ENCODE results near the gene E2F1. TPM values are rescaled to one million over a fixed set of nuclear protein-coding genes. Genes with fewer than 3 reads are reported as not detected.

E2F1 gene
- total RNA-seq, 1 experiment from 2014 or later: 62.1 TPM

DNA sequence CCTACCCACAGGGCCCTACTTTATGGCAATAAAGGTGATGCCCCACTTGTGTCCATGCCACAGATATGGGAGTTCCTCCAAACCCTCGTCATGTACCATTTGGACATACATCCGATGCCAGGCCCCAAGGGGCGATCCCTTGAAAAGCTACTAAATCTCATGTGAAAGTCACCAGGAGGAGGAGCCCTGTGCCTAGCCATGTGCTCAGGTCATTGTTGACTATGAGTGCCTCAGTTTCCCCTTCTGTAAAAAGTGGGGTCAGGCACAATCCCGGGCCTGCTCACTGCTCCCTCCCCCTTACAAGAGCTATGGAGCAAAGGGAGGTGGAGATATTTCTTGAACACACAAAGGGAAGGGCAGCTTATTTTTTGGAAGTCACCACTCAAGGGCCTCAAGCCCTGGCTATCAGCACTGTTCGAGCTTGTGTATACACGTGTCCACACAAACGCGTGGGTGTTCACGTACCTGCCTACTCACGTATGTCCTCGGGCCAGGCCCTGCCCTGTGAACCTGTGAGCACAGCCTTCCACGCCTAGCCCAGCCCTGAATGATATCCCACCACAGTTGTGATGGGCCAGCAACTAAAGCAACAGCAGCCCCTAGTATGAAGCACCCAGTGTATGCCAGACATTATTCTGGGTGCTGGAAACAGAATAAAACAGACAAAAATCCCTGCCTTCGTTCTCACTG lies 17.6 kb downstream of the E2F1 start:
- peaks cover 78% of the 10 kb centered on the region for H3K36me3 ChIP-seq
- no peak overlapping the region for H3K27ac ChIP-seq
- no peaks in the 10 kb centered on the region; the same call in 1 of the 2 replicates for H3K9me3 ChIP-seq (replicated peaks)
- H3K4me3 ChIP-seq: no peak overlapping the region
- H3K27me3 ChIP-seq (replicated peaks): no peaks in the 10 kb centered on the region
- peaks cover 23% of the 10 kb centered on the region for H3K4me1 ChIP-seq (replicated peaks)
- no peak for DNase-seq (ENCODE audit: low read depth in 1 of 2, low spot score in 2 of 2)

DNA sequence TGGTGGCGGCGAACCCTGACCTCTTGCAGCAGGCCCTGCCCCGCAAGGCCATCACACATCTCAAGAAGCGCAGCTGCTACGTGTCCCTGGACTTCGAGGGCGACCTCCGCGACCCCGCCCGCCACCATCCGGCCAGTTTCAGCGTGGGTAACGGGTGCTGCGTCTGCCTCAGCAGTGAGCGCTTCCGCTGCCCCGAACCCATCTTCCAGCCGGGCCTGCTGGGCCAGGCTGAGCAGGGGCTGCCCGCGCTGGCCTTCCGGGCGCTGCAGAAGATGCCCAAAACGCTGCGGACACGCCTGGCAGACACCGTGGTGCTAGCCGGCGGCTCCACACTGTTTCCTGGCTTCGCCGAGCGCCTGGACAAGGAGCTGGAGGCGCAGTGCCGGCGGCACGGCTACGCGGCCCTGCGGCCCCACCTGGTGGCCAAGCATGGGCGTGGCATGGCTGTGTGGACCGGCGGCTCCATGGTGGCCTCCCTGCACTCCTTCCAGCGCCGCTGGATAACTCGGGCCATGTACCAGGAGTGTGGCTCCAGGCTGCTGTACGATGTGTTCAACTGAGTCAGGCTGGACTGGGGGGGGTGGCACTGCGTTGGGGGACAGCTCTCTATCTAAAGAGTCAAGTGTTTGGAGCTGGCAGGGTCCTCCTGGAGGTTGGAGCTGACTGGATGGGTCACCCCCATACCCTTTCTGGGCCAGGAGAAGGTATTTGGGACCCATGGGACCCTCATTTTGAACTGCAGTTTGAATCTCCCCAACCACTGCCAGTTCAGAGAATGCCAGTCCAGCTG lies 18.3 kb downstream of the E2F1 start:
- DNase-seq (ENCODE audit: low read depth in 1 of 2, low spot score in 2 of 2): no peak
- no peaks in the 10 kb centered on the region for H3K9me3 ChIP-seq (replicated peaks)
- peaks cover 22% of the 10 kb centered on the region for H3K4me1 ChIP-seq (replicated peaks)
- no peaks in the 10 kb centered on the region for H3K27me3 ChIP-seq (replicated peaks)
- peaks cover 76% of the 10 kb centered on the region for H3K36me3 ChIP-seq
- no peak overlapping the region for H3K27ac ChIP-seq
- no peak overlapping the region for H3K4me3 ChIP-seq

DNA sequence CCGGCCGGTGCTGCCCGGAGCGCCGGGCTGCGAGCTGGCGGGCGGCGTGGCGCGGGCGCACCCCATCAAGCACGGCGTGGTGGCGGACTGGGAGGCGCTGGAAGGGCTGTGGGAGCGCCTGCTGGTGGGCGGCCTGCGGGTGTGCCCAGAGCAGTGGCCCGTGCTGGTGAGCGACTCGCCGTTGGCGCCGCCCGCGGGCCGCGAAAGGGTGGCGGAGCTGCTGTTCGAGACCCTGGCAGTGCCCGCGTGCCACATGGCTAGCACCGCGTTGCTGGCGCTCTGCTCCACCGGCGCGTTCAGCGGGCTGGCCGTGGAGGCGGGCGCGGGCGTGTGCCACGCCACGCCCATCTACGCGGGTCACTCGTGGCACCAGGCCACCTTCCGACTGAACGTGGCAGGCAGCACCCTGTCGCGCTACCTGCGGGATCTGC lies 18.9 kb downstream of the E2F1 start:
- H3K27me3 ChIP-seq (replicated peaks): no peaks in the 10 kb centered on the region
- peaks cover 22% of the 10 kb centered on the region for H3K4me1 ChIP-seq (replicated peaks)
- no peak overlapping the region for H3K4me3 ChIP-seq
- DNase-seq (ENCODE audit: low read depth in 1 of 2, low spot score in 2 of 2): no peak
- no peak overlapping the region for H3K27ac ChIP-seq
- no peaks in the 10 kb centered on the region for H3K9me3 ChIP-seq (replicated peaks)
- H3K36me3 ChIP-seq: peaks cover 71% of the 10 kb centered on the region

DNA sequence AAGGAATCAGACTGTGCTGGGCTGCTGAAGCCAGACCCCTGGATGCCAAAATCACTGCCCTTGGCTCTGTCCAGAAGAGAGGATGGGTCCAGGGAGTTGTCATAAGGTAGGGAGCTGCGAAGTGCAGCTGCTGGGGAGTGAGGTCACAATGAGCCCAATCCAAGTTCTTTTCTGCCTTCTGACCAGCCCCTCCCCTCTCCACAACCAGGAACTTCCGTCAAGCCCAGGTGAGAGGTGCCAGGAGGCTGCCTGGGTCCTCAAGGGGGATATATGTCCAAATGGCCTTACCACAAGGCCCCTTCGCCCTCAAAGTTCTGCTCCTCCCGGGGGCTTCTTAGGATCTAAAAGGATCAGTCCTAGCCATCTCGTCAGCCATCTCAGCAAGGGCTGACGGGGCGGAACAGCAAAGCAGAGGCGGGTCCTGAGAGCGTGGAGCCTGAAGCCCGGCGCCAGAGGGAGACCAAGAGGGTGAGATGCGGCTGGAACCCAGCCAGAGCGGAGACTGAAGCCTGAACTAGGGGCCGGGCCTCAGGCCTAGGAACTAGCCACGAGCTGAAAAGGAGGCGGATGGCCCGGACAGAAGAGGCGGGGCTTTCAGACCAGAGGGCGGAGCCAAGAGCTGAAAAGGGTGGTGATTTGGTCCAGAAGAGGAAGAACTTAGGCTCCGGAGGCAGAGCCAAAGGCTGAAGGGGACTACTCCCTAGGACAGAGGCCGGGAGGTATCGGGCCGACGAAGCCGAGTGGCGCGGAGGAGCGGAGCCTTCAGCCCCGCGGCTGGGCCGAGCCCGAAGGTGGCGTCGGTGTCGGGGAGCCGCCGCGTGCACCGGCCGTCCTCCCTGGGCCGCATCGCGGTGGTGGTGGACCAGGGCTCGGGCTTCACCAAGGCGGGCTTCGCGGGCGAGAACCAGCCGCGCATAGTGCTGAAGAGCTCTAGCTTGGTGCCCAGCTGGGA lies 19.6 kb downstream of the E2F1 start, which contains the start of gene ACTL10:
ACTL10 (plus strand) TSS at position 651 of the 952 bp plus-strand sequence. CDS start 555 bp downstream, outside the sequence.
- peaks cover 68% of the 10 kb centered on the region for H3K36me3 ChIP-seq
- no peaks in the 10 kb centered on the region for H3K9me3 ChIP-seq (replicated peaks)
- no peaks in the 10 kb centered on the region for H3K27me3 ChIP-seq (replicated peaks)
- peaks cover 22% of the 10 kb centered on the region for H3K4me1 ChIP-seq (replicated peaks)
- no peak within 1 kb of the TSS for H3K27ac ChIP-seq
- no peak for DNase-seq (ENCODE audit: low read depth in 1 of 2, low spot score in 2 of 2)
- no peak within 1 kb of the TSS for H3K4me3 ChIP-seq

DNA sequence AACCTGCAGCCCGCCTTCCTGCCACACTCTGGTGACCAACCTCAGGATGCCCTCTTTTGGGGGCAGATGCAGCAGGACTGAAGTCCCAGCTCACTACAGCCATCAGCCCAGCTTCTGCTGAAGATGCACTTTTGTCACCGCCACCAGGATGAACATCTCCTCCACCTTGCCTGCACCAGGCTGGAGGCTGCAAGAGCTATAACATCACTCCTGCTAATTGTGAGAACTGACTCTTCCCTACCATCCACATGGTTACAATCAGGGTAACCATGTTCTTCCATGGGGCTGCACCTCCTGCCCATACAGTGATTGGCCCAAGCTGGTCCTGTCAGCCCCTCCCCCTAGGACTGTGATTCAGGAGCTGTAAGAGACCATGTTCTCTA lies 21.4 kb downstream of the E2F1 start:
- Histone ChIP-seq H3K9me3 (replicated peaks) (no peaks in the 10 kb centered on the region), H3K4me1 (replicated peaks) (peaks cover 22% of the 10 kb centered on the region), H3K36me3 (peaks cover 64% of the 10 kb centered on the region), H3K27me3 (replicated peaks) (no peaks in the 10 kb centered on the region), H3K27ac (no peak overlapping the region), H3K4me3 (no peak overlapping the region)
- DNase-seq (ENCODE audit: low read depth in 1 of 2, low spot score in 2 of 2): no peak

DNA sequence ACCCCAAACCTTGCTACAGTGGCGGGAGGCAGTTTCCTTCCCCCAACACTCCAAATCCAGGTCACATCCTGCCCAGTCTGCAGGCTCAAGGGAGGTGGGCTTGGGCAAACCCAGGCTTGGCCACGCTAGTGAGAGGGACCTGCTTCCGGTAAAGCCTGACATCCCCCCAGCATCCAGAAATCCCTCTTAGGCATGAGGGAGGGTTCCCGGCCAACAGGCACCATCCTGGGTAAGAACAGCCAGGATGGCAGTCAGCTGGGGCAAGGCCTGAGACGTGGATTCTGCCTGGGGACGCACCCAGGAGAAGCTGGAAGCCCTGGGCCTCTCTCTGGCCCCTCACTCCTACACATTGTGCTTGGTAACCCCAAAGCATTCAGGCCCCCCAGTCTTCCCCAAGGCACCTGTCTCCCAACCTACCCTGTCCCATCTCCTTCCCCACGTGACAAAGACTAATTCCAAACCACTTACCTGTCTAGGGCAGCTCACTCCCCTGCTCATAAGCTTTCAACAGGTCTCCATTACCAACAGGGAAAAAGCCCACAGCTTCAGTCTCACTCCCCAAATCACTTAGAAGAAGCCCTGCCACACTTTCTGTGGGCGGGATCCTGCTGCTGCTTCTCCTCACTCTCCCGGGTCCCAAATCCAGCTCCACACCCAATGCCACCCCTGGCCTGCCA lies 22.0 kb downstream of the E2F1 start:
- Histone ChIP-seq H3K4me3 (peak overlapping the region; percentile 65), H3K4me1 (replicated peaks) (peaks cover 22% of the 10 kb centered on the region), H3K27me3 (replicated peaks) (no peaks in the 10 kb centered on the region), H3K36me3 (peaks cover 64% of the 10 kb centered on the region), H3K9me3 (replicated peaks) (no peaks in the 10 kb centered on the region), H3K27ac (peak overlapping the region; percentile 73)
- DNase-seq (ENCODE audit: low read depth in 1 of 2, low spot score in 2 of 2): no peak

DNA sequence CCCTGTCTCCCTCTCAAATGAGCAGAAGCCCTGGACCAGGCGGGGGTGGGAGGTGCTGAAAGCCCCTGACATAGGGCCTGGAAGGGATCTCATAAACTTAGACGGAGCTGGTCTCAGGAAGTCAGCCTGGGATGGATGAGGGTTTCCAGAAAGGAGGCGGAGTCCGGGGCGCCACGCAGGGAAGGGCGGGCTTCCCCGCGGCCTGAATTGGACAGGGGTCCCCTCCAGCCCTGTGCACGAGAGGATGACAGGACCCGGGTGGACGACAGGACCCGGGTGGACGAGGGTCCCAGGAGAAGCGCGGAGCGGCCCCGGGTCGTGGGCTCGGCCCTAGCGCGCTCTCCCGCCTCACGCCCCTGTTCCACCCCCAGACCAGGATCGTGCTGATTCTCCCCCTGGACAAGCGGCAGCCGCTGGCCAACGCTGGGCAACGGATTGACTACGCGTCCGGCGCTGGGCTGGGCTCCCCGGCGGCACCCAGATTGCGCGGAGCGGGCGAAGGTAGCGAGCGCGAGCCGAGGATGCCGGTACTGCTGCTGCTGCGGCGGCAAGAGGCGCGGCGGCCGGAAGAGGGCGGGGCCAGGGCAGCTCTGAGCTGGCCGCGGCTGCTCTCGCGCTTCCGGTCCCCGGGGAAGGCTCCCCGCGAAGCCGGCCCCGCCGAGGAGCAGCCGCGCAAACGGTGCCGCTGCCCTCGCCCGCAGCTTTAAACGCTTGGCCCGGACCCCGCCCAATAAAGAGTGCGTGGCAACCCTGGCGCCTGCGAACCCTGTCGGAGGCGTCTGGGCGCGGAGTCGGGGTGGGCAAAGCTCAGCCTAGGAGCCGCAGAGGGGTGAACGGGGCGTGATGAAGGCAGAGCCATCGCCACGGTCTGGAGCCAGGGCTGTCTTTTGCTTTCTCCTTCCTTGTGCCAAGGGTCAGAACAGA lies 22.8 kb downstream of the E2F1 start:
- peak overlapping the region; percentile 65 for H3K4me3 ChIP-seq
- DNase-seq (ENCODE audit: low read depth in 1 of 2, low spot score in 2 of 2): peak; percentile 77 to 79
- peaks cover 64% of the 10 kb centered on the region for H3K36me3 ChIP-seq
- H3K27me3 ChIP-seq (replicated peaks): no peaks in the 10 kb centered on the region
- H3K4me1 ChIP-seq (replicated peaks): peaks cover 22% of the 10 kb centered on the region
- peak overlapping the region; percentile 73 for H3K27ac ChIP-seq
- H3K9me3 ChIP-seq (replicated peaks): no peaks in the 10 kb centered on the region

DNA sequence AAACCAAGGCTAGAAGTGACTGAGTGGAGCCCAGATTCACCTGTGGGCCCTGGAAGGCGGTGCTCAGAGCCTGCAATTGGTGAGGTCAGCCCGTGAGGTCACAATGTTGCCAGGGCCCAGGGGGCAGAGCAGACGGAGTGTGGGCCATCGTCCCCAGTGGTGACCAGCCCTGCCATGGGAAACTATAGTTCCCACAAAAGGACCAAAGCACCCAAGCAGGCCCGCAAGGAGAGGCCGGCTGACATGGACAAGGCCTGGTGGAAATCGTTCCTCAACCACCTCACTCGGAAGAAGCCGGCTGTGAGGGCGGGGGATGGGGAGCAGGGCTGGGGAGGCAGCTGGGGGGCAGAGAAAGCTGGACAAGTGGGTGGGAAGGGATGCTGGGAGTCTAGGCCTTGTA lies 24.0 kb downstream of the E2F1 start, which contains the start of gene C20orf144:
C20orf144 (plus strand) TSS at position 156 of the 400 bp plus-strand sequence; CDS start at position 175, 19 bp downstream.
- H3K4me3 ChIP-seq: peak within 1 kb of the TSS; percentile 65
- H3K36me3 ChIP-seq: peaks cover 64% of the 10 kb centered on the region
- H3K9me3 ChIP-seq (replicated peaks): no peaks in the 10 kb centered on the region
- peaks cover 22% of the 10 kb centered on the region for H3K4me1 ChIP-seq (replicated peaks)
- H3K27me3 ChIP-seq (replicated peaks): no peaks in the 10 kb centered on the region
- no peak for DNase-seq (ENCODE audit: low read depth in 1 of 2, low spot score in 2 of 2)
- peak within 1 kb of the TSS; percentile 73 for H3K27ac ChIP-seq

DNA sequence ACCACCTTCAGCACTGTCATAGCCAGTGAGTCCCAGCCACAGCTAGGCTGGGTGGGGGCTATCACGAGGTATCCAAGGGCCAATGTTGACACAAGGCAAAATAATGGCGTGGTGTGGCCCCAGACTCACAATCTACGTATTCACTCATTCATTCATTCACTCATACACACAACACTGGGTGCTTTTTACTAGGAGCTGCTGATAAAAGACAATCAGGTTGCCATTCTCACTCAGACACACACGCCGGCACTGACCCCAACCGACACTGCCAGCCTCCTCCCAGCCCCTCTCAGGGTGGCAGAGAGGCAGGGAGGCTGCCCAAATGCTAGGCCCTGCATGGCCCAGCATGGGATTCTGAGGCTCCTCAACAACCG lies 25.5 kb downstream of the E2F1 start:
- H3K36me3 ChIP-seq: peaks cover 67% of the 10 kb centered on the region

DNA sequence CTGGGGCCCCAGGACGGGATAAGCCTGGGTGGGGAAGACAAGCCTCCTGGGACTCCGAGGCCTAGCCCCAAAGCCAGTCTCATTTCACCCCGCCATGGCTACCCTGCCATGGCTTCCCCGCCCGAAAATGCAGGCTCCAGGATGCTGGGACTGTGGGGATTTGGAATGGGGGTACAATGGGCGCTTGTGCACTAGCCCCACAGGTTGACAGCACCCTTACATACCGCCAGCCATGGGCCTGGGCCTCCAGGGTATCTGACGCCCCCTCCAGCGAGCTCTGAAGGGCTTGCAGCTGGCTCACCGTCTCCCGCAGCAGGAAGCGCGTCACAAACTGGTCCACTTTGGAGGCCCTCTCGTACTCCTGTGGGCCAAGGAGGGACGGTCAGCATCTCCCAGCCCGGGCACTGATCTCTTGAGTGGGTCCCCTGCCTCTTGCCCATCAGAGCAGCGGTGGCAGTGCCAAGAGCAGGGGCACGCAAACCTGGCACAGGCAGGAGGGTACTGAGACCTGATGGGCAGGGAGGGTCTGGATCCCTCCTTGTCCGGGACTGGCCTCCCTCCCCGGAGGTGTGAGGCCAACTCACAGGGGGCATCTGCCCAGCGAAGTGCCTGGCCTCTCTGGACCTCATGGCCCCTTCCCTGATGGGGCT lies 26.0 kb downstream of the E2F1 start:
- no peaks in the 10 kb centered on the region for H3K27me3 ChIP-seq (replicated peaks)
- H3K36me3 ChIP-seq: peaks cover 67% of the 10 kb centered on the region
- no peak overlapping the region for H3K4me3 ChIP-seq
- DNase-seq (ENCODE audit: low read depth in 1 of 2, low spot score in 2 of 2): no peak
- H3K9me3 ChIP-seq (replicated peaks): no peaks in the 10 kb centered on the region
- H3K27ac ChIP-seq: no peak overlapping the region
- peaks cover 22% of the 10 kb centered on the region for H3K4me1 ChIP-seq (replicated peaks)

More for the DNA sequence above, 25.5 kb downstream of the E2F1 start:
- Histone ChIP-seq H3K9me3 (replicated peaks) (no peaks in the 10 kb centered on the region), H3K27me3 (replicated peaks) (no peaks in the 10 kb centered on the region), H3K4me3 (no peak overlapping the region), H3K27ac (no peak overlapping the region), H3K4me1 (replicated peaks) (peaks cover 22% of the 10 kb centered on the region)
- no peak for DNase-seq (ENCODE audit: low read depth in 1 of 2, low spot score in 2 of 2)

DNA sequence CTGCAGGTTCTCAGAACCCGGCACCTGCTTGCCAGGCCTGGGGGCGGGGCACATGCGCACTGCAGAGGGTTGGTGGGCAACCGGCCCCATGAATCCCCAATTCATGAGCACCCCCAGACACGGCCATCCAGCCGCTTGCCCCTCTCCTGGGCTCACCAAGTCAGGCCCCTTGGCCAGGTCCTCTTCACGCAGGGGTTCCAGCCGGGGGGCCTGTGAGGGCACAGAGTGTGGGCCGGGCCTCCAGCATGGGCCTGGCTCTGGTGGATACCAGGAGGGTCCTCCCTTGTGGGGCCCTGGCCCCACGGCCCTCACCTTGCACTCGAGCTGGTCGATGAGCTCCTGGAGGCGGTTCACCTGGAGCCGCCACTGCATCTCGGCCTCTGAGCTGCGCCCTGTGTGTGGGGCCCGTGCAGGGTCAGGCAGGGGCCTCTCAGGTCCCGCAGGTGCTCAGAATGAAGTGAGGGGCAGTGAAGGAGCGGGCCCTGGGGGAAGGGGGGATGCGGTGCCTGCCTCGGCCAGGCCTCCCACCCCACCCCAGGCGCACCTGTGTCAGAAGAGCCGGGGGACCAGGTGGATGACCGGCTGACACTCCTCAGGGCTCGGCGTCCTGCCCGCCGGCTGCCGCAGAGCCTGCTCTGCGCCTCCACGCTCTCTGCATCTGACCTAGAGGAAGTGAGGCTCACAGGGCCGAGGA lies 26.7 kb downstream of the E2F1 start:
- no peak overlapping the region for H3K27ac ChIP-seq
- peaks cover 67% of the 10 kb centered on the region for H3K36me3 ChIP-seq
- no peaks in the 10 kb centered on the region for H3K9me3 ChIP-seq (replicated peaks)
- no peak for DNase-seq (ENCODE audit: low read depth in 1 of 2, low spot score in 2 of 2)
- H3K4me3 ChIP-seq: no peak overlapping the region
- H3K4me1 ChIP-seq (replicated peaks): peaks cover 18% of the 10 kb centered on the region
- no peaks in the 10 kb centered on the region for H3K27me3 ChIP-seq (replicated peaks)

All from SJSA1 (cell line).